ENCODE data around the gene BRD4.
A peak's percentile ranks its signal among the peaks of the same experiment; 100 is the strongest.

BRD4 gene

DNA sequence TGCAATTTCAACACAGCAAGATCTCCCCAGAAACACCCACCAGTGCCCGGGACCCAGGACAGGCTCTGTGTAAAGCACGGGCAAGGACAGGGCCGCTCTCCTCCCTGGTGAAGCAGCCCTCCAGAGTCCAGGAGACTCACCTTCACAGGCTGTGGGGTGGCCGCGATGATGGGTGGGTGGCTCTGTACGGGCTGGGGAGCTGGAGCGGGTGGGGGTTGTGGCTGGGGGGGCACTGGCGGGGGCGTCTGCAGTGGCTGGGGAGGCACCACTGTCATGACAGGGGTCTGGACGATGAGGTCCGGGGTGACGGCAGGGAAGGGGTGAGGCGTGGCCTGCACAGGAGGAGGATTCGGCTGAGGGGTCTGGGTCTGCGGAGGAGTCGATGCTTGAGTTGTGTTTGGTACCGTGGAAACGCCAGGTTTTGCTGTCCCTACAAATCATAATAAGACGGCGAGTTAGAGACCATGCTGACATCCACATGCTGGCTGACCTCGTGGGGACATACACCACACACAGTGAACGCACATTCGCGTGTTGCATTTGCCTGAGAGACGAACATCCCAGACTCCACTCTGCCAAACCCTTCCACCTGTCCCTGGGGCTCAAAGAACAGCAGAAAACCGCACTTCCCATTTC, 67.0 kb downstream of the BRD4 start:
- no peak for DNase-seq (ENCODE audit: low read depth in 2 of 2)

DNA sequence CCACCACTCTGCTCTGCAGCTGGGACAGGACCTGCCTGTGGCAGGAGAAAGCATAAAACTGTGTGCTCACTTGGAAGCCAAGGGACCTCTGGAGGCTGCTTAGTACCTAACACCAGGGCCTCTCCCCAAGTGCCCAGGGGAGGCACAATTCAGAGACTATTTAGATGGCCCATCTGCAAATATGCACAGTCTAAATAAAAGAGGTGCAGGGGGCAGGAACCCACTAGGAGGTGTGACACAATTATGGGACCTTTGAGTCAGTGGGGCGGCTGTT, 67.5 kb downstream of the BRD4 start:
- no peak for DNase-seq (ENCODE audit: low read depth in 2 of 2)

DNA sequence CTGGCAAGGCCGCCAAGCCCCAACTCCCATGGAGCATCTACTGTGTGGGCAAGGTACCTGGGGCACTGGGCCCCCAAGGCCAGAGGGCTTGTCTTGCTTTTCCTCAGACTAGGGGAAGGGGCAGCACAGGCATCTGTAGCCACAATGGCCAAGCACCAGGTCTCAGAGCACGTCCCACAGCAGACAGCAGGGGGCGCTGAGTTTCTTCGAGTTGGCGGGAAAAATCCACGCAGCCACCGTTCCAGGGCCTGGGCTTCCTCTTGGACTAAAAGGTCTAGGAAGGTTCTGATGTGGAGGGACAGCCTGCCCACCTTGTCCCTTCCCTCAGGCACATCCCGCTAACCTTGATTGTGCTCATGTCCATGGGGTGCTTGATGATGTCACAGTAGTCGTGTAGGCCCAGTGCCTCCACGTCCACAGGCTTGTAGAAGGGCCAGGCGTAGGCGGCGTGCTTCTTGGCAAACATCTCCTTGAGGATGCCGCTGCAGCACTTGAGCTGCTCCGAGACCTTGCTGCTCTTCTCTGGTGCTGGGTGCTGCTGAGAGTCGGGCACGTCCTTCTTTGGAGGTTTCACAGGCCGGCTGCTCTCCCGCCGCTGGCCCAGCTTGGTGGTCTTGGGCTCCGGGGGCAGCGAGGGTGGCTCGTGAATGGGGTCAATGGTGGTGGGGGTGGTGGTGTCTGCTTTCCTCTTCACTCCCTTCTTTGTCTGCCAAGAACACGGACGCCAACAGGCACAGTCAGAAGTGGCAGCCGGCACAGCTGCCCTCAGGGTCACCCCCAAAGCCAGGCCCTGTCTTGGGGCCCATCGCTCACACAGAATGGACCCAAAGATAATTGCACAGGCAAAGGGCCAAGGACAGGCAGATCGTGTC, 68.0 kb downstream of the BRD4 start:
- peak; percentile 48 to 72 for DNase-seq (ENCODE audit: low read depth in 2 of 2)

DNA sequence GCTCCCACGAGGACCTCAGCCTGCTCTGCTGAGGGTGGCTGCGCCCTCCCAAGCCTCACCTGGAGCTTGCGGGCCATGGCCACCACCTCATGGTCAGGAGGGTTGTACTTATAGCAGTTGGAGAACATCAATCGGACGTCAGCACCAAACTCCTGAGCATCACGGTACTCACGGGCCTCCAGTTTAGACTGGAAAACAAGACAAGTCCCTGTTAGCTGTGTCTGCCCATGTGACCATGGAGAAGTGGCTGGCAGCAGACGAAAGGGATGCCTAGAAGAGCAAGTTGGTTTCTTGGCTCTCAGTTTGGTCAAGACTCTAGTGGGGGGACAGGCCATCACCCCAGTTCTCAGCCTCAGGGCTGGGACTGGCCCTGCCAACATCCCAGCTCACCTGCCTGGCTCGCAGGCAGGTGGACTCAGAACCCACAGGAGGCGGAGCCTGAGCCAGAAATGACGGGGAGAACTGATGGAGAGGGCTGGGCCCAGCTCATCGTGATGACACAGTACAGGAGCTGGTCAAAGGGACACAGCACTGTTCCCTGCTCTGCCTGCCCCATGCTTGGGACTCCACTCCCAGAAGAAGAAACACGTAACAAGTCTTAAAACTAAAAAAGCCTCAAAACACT, 68.9 kb downstream of the BRD4 start:
- no peak for DNase-seq (ENCODE audit: low read depth in 2 of 2)

- DNase-seq (ENCODE audit: low read depth in 2 of 2): no peak
Observed at GRCh38 chr19:15262011-15262410, 70.3 kb downstream of the BRD4 start.

DNA sequence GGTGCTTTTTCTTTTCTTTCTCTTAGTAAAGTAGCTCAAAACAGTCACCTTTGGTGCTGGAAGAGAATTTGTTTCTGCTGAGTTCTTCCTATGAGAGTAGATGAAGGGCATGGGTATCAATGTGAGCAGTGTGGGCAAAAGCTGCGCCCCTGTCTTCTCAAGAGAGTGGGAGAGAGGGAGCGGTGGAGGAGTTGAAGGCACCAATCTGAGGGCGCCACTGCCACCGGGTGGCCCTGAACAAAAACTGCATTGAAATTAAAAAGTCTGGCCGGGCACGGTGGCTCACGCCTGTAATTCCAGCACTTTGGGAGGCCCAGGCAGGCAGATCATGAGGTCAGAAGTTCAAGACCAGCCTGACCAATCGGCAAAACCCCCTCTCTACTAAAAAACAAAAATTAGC, 71.4 kb downstream of the BRD4 start:
- no peak for DNase-seq (ENCODE audit: low read depth in 2 of 2)

- DNase-seq (ENCODE audit: low read depth in 2 of 2): no peak
Observed at GRCh38 chr19:15259907-15260306, 72.4 kb downstream of the BRD4 start.

GRCh38 chr19:15257782-15258181, 74.6 kb downstream of the BRD4 start:
- DNase-seq (ENCODE audit: low read depth in 2 of 2): no peak

GRCh38 chr19:15256708-15257331, 75.5 kb downstream of the BRD4 start:
- DNase-seq (ENCODE audit: low read depth in 2 of 2): no peak

DNA sequence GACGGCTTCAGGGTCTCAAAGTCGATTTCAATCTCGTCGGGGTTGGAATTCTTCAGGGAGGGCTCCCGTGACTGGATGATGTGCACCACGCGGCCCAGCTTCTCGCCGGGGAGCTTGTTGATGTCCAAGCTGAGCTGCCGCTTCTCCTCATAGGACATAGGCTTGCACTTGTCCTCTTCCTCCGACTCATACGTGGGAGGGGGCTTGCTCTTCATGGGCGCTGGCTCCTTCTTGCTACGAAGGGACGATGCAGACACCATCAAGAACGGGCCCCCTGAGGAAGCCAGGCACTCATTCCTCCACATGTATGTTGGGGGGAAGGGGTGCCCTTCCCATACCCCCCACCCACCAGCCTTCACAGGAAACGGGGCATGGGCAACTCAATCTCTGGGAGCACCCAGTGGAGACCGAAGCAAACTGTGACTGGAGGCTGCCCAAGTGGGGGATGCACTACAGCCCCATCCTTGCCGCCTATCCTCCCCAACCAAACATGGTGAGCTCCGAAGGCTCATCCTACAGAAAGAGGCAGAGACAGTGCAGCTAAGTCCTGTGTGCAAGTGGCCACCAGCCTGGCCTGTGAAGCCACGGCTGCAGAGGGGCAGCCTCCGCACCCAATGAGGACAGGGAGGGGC, 76.9 kb downstream of the BRD4 start:
- DNase-seq (ENCODE audit: low read depth in 2 of 2): no peak

DNA sequence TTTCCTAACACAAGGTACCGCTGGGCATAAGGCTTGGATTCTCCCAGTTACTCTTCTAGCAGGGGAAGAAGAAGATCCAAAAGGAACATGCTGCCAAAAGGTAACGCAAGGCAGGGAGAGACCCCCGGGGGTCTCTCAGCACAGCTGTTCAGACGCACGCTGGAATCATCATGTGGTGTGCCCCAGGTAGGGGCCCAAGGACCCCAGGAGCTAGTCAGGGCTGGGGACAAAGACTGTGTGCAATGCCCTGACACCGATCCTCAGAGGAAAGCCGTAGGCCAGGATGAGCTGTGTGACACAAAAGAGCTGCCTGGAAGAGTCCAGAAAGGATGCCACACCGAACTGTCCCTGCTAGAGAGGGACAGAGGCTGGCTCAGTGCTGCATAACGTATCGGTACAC, 77.8 kb downstream of the BRD4 start:
- DNase-seq (ENCODE audit: low read depth in 2 of 2): no peak

DNA sequence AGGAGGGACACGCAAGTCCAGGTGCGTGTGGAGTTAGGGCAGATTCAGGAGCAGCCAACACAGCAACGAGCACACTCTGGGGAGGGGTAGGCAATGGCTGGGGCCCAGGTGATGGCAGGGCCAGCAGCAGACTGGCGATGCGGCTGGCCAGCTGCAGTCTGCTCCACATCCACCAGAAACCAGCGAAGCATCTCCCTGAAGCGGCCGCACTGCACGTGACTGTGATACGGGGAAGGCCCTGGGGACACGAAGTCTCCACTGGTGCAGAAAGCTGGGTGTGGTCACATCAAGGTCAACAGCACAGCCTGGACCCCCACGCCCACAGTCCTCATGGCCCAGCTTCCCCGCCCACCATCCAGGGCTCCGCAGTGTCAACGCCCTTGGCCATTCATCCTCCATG, 78.8 kb downstream of the BRD4 start:
- DNase-seq (ENCODE audit: low read depth in 2 of 2): no peak

DNA sequence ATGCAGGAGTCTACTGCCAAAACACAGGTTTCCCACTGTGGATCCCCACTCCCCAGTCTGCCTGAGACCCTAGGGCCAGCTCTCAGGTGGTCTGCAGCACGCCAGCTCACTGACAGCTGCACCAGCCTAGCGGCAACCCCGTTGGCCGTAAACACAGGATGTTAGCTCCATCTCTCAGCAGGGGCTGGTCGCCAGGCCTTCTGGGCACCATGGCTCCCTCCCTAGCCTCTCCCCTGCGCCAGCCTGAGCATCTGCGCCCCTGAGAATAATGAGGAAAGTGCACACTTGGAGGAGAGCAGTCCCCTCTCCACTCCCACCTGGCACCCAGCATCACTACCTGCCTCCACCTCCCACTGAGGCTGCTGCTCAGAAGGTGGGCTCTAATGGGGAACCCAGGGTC, 79.3 kb downstream of the BRD4 start:
- DNase-seq (ENCODE audit: low read depth in 2 of 2): no peak

GRCh38 chr19:15252398-15253018, 79.8 kb downstream of the BRD4 start:
- DNase-seq (ENCODE audit: low read depth in 2 of 2): no peak

GRCh38 chr19:15251749-15252397, 80.5 kb downstream of the BRD4 start:
- no peak for DNase-seq (ENCODE audit: low read depth in 2 of 2)

DNA sequence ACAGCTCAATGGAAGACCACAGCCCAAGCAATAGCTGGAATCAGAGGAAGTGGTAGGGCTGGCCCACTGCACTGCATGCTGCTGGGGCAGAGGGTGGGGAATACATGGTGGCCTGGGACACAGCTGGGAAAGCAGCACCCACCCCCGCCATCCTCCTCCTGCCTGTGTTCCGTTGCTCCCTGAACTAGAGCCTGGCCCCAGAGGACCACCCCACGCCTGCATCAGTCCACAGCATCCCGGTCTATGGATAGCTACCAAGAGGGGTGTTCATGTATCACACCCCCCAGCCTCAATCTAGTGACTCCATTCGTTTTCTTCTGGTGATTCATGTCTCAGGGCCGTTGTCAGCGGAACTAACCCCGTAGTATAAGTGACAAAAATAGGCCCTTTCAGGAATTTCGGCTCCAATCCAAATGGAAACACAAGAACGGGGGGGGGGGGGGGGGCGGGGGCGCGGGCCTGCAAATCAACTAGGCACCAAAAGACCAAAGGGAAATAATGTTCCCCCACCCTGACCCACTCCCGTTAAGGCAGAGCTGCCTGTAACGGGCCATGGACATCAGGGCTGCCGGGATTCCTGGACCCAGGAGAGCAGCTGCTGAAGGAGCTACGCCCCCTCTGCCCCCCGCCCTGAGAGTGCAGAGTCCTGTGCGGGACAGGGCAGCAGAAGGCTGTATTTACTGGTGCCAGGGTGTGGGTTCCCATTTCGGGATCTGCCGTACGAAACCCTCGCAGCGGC, 81.2 kb downstream of the BRD4 start:
- no peak for DNase-seq (ENCODE audit: low read depth in 2 of 2)

DNA sequence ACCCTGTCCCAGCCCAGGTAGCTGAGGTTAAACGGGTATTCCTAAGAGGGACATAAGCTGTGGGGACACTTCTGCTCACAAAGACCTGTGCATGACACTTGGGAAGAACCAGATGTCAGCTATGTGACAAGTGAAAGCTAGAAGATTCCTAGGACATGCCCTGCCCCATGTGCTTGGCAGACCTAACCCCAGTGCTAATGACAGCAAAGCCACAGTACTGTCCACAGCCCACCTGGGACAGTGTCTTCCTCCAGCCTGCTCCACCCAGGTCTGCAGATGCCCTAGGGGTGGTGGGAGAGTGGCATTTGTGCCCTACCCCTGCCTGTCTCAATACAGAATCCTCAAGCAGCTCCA, 81.7 kb downstream of the BRD4 start:
- DNase-seq (ENCODE audit: low read depth in 2 of 2): no peak

DNA sequence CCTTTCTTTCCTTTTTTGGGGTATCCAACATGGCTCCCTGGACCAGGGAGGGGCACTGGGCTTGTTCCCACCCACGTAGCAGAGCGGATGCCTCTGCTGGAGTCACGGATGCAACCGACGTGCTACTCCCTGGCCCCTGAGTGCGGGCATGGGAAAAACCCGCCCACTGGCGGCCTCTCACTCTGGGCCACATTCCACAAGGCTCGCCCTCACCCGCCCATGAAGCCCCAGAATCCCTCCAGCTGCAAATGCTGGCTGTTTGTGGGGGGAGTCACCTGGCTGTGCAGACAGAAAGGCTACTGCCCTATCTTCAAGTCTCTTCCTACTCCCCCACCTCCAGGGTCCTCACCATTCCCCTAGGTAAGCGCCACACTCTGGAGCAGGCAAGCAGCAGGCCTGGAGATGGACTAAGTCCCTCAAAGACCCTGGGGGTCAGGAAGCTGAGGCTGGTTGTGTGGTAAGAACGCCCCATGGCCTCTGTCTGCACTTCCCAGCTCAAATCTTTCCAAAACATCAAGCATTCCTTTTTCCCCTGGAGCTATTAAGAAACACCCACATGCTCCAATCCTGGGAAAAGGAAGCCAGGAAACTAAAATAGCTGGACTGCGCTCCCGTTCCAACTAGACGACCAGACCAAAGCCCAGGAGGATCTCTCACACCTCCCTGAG, 82.2 kb downstream of the BRD4 start:
- DNase-seq (ENCODE audit: low read depth in 2 of 2): no peak

DNA sequence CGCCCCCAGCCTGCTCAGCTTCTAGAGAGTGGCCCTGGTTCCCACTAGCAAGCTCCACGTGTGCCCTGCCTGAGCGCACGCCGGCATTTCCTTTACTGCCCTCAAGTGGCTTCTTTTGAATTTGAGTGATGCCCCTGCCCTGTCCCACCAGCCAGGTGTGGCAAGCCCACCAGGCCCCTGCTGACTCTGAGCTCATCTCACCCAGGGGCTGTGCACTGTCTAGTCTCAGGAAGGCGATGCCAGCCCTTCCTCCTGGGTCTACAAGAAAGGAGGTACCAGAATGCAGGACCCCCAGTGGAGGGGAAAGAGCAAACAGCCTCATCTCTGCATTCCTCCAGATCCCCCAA, 82.8 kb downstream of the BRD4 start:
- DNase-seq (ENCODE audit: low read depth in 2 of 2): no peak

All from stimulated activated CD4-positive, alpha-beta T cell treated with anti-CD3 and anti-CD28 coated beads, Interleukin-12 subunit alpha, Interleukin-12 subunit beta, amount 100 ng/mL, for 24 hours (primary cell).